ENCODE results near the gene RASSF7.

RASSF7 gene

GRCh38 chr11:605286-606129 lies 44.7 kb downstream of the RASSF7 start:
- CTCF ChIA-PET: no interaction called here
- H3K9me3 ChIP-seq (ENCODE audit: control insufficient read depth, insufficient read depth, low read depth, low read length): no peaks in the 10 kb centered on the region
- TF ChIP-seq ZSCAN4 (tag by site-specific recombination; IDR thresholded peaks at IDR 0.05) (no peak), ZNF221 (tag by site-specific recombination; IDR thresholded peaks at IDR 0.05; ENCODE audit: borderline replicate concordance) (no peak), ZNF792 (tag by site-specific recombination; IDR thresholded peaks at IDR 0.05) (no peak), ZNF549 (tag by site-specific recombination; IDR thresholded peaks at IDR 0.05) (no peak), ZNF785 (tag by site-specific recombination; IDR thresholded peaks at IDR 0.05) (no peak), PRDM10 (tag by site-specific recombination; IDR thresholded peaks at IDR 0.05) (no peak), OVOL3 (tag by site-specific recombination; IDR thresholded peaks at IDR 0.05) (no peak), ZNF514 (tag by site-specific recombination; IDR thresholded peaks at IDR 0.05) (no peak), ZNF560 (tag by site-specific recombination; IDR thresholded peaks at IDR 0.05; ENCODE audit: borderline replicate concordance) (no peak), ZBTB49 (tag by site-specific recombination; IDR thresholded peaks at IDR 0.05; ENCODE audit: low read depth) (no peak), REST (tag by site-specific recombination; IDR thresholded peaks at IDR 0.05) (no peak)
- H3K4me1 ChIP-seq (ENCODE audit: control insufficient read depth, insufficient read depth, low read length): no peaks in the 10 kb centered on the region
- no peak overlapping the region for H3K4me3 ChIP-seq (ENCODE audit: low read depth, low read length)
- H3K27ac ChIP-seq (ENCODE audit: extremely low read depth, low read depth, low read length): no peak overlapping the region
- H3K36me3 ChIP-seq (ENCODE audit: control insufficient read depth in 2 of 2, insufficient read depth in 1 of 2, low read length in 2 of 2): peaks cover 12 to 93% of the 10 kb centered on the region in 2 experiments; a peak in 2 of 3 replicates
- POLR2A ChIA-PET: interaction anchor here (1.5 kb wide), 1 partner anchor 8 kb away, joined by 4 read pairs; no protein-coding TSS in a partner anchor

GRCh38 chr11:606245-606644 lies 45.5 kb downstream of the RASSF7 start:
- Histone ChIP-seq H3K36me3 (ENCODE audit: control insufficient read depth in 2 of 2, insufficient read depth in 1 of 2, low read length in 2 of 2) (peaks cover 12 to 95% of the 10 kb centered on the region in 2 experiments; a peak in 2 of 3 replicates), H3K4me3 (ENCODE audit: low read depth, low read length) (no peak overlapping the region), H3K27ac (ENCODE audit: extremely low read depth, low read depth, low read length) (no peak overlapping the region), H3K9me3 (ENCODE audit: control insufficient read depth, insufficient read depth, low read depth, low read length) (no peaks in the 10 kb centered on the region), H3K4me1 (ENCODE audit: control insufficient read depth, insufficient read depth, low read length) (no peaks in the 10 kb centered on the region)
- CTCF ChIA-PET: interaction anchor here (0.6 to 0.7 kb wide), 2 partner anchors 109 to 178 kb away, joined by 3 to 4 read pairs; no protein-coding TSS in a partner anchor
- POLR2A ChIA-PET: no interaction called here
- TF ChIP-seq ZNF837 (tag by site-specific recombination; IDR thresholded peaks at IDR 0.05) (no peak), KLF8 (tag by site-specific recombination; IDR thresholded peaks at IDR 0.05) (no peak), ZNF610 (tag by site-specific recombination; IDR thresholded peaks at IDR 0.05; ENCODE audit: borderline replicate concordance) (no peak), ZNF449 (tag by site-specific recombination; IDR thresholded peaks at IDR 0.05) (peak; percentile 71; the same call in 1 of the 2 replicates), ZNF37A (tag by site-specific recombination; IDR thresholded peaks at IDR 0.05) (no peak), SALL2 (tag by site-specific recombination; IDR thresholded peaks at IDR 0.05; ENCODE audit: borderline replicate concordance) (no peak), YY2 (tag by site-specific recombination; IDR thresholded peaks at IDR 0.05) (no peak)

Data from HEK293 (cell line).